Superior temporal gyrus (tissue), 1 donor: Measurements from ENCODE around the gene PDE4B.
"Not testable (repeated sequence)": the region's sequence is repeated elsewhere in the genome, so short reads cannot be mapped to it uniquely, and the experiment has no call there.

ENCODE experiments used
- DNase-seq: peaks from one replicate; pipeline ENCODE4 v3.0.0-alpha.2; 2016; ENCODE audit errors: extremely low spot score

The PDE4B gene

DNA sequence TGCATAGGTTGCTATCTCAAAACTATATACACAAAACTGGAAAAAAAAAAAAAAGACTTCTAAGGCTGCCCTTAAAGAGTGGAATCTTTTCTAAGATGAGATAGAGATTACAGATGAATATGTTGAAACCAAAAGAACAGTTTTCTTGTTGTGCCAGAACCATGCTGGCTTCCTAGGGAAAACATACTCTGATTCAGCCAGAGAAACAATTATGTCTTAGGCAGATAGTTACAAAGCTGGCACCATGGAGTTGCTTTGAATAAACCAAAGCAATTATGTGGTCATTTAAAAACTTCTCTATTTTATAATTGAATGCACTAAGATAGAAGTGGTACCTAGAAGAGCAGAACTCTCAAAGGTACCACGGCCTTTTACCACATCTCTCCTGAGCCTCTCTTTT lies 341.3 kb downstream of the PDE4B start:
- no peak for DNase-seq

DNA sequence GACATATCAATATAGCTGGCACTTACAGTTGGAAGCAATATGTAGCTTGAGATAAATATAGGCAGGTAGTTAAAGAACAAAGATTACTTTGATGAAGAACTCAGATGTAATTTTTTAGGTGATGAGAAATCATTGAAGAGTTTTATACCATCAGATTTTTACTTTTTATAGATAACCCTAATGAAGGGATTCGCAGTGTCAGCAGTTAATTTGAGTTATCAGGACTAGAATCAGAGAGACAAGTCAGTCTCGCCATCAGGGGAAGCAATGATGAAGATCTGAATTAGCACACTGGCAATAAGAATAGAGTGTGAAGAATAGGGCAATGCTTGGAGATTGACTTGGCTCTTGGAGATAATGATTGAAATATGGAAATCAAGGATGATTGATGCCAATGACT lies 342.5 kb downstream of the PDE4B start:
- DNase-seq: no peak

DNA sequence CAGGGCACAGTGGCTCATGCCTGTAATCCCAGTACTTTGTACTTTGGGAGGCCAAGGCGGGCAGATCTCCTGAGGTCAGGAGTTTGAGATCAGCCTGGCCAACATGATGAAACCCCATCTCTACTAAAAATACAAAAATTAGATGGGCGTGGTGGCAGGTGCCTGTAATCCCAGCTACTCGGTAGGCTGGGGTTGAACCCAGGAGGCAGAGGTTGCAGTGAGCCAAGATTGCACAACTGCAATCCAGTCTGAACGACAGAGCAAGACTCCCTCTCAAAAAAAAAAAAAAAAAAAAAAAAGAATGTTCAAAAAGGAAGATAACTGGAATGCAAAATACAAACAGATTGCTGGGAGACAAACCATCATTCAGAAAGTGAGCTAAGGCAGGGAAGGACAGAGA lies 343.7 kb downstream of the PDE4B start:
- DNase-seq: not testable (repeated sequence)

DNA sequence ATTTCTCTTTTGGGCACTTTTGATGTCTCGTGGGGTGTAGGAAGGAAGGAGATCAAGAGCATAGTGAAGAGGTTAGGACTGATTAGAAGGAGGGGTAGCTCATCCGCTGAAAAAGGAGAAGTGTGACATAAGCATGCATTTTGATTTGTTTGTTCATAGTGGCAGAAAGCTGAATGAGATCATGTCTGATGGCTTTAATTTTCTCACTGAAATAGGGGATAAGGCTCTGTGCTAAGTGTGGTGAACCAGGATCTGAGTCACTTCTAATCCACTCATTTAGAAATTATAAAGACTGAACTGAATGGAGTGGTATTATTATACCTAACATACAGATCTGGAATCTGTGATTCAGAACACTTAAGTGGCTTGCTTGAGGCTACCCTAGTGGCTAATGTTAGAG lies 344.5 kb downstream of the PDE4B start:
- DNase-seq: no peak

DNA sequence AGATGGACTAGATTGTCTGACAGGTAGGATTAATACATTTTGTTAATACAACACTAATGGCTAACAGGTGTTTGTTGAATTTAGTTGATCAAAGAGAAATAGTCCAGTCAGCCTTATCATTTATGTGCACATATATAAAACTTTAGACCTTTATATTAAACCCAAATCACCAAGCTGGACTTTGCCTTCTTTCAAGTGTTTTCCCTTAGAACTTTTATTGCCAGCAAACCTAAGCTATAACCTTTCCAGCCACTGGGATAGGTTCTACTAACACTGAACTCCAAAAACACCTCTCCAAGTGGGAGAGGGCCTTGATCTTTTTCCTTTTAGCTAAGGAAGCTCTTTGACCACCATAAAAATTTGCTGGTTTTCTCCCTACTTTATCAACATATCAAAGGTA lies 345.9 kb downstream of the PDE4B start:
- no peak for DNase-seq

DNA sequence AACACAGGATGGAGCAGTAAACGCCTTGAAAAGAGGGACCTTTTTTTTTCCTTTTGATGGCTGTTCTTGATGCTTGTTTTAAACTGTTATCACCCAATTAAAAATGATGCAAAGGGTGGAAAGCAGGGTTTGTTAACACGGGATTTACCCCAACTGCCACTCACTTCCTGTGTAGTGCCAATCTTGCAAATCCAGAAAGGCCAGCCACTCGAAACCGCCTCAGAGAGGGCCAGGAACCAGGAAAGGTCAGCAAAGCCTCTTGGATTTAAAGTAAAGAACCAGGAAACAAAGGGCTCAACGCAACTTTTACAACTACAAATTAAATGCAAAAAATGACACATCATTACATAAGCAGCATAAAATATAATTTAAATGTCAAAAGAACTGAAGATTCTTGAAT lies 347.4 kb downstream of the PDE4B start:
- DNase-seq: no peak

DNA sequence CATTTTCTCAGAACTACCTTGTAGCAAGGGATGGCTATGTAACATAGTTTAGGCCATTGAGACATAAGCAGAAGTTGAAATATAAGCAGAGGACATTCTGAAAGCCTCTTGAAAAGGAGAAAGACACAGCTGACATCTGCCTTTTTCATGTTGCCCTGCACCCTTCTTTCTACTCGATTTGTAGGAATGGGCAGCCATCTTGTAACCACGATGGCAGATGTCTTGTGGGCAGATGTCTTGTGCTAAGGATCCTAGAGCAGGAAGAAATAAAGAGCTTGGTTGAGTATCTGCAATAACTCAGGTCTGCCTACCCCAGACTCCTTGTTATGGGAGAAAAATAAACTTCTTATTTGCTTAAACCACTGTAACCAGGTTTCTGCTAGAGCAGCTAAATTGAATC lies 351.0 kb downstream of the PDE4B start:
- DNase-seq: no peak

DNA sequence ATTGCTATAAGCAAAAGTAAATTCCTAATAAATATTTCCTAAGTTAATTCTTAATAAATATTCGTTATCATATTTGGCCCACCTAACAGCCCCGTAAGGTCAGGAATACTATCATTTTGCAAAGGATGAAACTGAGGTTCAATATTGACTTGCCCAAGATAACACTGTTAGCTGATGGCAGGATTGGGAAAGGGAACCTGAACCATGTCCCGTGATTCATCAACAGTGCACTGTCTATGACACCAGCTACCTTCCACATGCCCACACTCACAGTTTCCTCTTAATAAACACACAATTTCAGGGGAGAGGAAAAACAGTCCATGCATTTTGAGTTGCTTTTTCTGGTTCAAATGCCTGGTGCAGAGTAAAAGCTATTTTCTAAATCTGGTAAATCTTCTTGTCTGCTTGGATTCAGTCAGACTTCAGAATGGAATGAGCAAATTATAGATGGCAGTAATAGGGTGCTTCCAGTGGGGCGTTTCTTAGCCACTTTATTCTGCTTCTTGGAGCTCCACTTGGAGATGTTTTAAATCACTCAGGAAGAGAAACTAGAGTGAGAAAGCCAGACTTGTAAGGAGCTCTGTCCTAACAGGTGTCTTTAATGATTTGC lies 354.6 kb downstream of the PDE4B start:
- DNase-seq: no peak

DNA sequence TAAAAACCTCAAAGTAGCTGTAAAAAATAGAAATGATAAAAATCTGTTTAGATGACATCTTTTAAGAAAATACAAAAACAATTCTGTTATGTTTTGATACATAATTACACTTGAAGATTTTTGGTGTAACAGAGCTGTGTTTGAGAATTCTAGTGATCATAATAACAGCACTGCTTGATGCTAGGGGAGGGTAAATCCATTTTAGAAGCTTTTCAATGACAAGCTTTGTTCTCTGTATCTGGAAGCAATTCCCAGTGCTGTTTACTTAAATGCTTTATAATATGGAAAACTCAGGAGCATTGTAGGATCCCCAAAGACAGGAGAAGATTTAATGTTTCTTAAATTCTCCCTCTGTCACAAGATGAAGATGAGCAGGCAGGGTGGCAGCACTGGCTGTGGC lies 359.3 kb downstream of the PDE4B start:
- peak; percentile 76 for DNase-seq

DNA sequence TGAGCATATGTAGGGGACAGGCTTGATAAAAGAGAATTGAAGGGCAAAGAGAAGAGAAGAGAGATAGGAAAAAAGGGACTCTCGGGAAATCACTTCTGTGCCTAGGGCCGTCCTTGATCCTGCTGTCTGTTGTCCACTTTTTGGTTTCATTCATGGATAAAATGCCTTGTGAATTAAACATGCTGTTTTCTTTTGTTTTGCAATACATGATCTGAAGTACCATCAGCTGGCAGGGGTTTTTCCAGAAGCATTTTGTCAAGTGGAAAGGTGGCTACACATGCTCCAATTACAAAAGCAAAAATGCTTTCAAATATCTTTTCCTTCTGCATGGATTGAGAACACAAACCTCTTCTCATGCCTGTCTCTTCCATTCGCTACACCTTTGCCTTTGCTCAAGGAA lies 361.7 kb downstream of the PDE4B start:
- no peak for DNase-seq

DNA sequence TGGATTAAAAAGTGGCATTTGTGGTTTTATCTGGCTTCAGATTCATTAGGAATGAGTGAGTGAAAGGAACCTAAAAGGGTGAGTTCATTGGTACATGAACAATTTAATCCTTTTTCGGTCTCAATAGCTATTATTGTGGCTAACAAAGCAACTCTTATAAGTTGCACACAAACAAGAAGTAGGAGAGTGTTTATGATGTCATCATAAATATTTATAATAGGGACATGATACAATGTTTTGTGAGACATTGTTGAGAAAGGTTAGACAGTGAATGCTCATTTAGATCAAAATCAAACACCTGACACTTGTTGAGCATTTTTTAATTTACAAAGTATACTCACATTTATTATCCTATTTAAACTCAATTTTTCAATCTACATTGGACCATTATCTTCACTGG lies 363.4 kb downstream of the PDE4B start:
- DNase-seq: peak; percentile 92

DNA sequence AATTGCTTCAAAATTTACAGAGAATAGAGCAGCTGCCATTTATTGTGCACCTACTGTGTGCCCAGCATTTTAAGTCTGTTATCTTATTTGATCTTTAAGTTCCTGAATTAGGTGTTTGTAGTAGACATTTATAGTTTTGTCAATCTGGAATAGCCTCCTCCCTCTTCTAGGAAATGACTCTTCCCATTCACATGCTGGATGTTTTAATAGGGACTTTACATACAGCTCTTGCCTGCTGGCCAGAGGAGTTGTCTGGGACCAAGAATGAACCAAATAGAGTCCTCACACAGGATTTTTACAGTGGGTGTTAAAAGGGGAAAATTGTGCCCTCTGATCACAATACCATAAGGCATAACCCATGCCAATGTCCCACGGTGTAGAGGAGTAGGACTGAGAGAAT lies 367.1 kb downstream of the PDE4B start:
- DNase-seq: no peak

DNA sequence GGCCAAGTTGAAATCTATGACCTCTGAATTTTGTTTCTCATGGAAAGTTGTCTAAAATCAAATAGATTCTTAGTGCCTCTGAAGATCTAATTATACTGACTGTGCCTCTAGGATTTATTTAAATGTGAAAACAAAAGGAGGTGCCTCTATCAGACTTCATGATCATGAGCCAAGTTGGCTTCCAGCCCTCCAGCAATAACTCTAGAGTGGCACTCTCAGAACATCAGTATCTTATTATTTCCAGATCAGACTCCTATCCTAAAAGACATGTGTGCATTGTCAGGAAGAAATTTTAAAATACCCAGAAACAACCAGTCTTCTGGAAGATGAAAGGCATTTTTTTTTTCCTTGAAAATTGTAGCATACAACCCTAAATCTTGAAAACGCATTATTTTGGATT lies 368.0 kb downstream of the PDE4B start:
- no peak for DNase-seq

DNA sequence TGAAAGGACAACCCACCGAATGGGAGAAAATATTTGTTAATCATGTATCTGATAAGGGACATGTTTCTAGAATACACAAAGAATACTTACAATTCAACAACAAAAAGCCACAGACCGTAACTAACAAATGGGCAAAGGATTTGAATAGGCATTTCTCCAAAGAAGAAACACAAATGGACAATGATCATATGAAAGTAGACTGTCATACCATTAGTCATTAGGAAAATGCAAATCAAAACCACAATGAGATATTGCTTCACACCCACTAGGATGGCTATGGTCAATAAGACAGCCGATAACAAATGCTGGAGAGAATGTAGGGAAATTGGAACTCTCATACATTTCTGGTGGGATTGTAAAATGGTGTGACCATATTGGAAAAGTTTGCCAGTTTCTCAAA lies 374.1 kb downstream of the PDE4B start:
- DNase-seq: no peak

DNA sequence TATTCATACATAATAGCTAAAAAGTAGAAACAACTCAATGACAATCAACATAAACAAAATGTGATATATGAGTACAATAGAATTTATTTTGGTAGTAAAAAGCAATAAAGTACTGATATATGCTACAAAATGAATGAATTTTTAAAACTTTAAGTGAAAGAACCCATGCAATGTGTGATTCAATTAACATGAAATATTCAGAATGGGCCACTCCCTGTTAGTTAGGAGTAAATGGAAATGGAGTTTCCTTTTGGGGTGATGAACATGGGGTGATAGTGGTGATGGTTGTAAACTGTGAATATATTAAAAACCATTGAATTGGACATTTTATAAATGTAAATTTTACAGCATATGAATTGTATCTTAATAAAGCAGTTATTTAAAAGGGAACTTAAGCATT lies 374.6 kb downstream of the PDE4B start:
- no peak for DNase-seq

DNA sequence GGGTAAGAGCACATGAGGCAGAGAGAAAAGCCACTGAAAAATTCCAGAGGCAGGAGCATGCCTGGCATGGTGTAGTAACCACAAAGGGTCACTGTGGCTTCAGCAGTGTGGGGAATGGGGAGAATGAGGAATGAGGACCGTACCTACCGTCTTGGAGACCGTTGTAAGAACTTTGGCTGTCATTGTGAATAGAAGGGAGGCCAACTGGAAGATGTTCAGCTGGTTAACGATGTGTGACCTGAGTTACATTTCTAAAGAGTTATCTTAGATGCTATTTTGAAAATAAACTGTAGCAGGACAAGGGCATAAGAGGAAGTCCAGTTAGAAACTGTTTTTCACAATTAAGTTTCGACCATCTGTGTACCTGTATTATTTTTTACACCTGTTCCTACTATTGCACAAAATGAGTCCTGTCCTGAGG lies 375.8 kb downstream of the PDE4B start:
- no peak for DNase-seq

DNA sequence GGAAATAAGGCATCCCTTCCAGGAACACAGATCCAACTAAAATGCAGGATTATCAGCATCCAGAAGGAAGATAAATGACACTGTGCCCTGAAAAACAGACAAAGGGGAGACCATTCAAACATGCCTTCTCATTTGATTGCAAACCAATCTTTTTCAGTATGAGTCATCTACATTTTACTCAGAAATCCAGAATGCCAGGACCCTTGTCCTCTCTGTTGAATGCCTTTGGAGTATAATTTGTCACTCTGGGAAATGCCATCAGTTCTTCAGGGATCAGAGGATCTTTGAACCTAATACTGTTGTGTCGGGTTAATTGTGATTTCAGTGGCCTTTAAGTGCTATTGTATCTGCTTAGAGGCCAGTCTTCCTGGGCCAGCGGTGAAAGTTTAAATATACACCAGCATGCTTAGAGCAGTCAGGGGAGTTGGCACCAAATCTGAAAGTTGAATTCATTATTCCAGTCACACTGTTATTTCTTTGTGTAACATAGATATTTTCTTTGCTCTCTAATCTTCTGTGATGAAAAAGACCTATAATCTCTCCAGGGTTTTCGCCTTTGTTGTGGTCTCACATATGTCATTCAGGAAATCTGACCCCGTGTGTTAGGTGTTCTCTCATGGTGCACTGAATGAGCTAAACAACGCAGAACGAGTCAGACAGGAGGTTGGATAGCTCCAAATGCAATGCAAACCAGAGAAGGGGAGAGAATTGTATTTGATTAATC lies 376.4 kb downstream of the PDE4B start:
- peak; percentile 76 for DNase-seq

DNA sequence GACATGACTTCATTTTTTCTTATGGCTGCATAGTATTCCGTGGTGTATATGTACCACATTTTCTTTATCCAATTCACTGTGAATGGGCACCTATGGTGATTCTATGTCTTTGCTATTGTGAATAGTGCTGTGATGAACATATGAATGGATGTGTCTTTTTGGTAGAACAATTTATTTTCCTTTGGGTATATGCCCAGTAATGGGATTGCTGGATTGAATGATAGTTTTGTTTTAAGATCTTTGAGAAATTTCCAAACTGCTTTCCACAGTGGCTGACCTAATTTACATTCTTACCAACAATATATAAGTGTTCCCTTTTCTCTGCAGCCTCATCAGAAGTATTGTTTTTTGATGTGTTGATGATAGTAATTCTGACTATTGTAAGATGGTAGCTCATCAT lies 379.6 kb downstream of the PDE4B start:
- peak; percentile 83 for DNase-seq

DNA sequence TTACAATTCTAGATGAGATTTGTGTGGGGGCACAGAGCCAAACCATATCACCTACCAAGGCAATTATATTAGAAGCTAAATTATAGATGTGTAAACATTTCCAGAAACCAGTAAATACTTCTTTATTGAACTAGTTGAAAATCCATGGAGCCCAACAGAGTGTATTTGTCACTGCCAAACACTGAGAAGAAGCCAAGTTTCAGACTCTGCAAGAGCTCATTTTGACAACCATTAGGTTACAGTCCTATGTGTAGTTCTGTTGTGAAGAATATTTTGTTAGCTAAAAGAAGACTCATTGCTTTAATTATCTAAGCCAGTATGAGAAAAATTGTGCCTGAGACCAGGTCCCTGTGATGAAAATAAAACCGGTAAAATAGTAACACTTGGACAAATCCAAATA lies 382.4 kb downstream of the PDE4B start:
- DNase-seq: no peak

DNA sequence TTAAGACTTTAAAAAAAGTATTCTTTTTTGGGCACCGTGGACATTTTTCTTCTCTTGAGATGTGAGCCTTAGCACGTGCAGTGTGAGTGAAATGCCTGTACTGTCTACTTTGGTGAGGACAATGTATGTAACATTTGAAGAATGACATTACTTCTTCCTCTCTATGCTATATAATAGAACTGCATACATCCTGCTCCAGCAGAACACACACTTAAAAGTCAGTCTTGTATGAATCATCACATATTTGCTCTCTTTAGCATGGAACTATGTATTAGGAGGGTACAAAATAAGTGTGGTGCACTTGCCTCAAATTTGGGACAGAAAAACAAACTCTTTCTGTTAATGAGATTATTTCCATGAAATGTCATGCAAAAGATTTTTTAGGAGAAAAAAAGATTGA lies 382.9 kb downstream of the PDE4B start:
- DNase-seq: no peak

DNA sequence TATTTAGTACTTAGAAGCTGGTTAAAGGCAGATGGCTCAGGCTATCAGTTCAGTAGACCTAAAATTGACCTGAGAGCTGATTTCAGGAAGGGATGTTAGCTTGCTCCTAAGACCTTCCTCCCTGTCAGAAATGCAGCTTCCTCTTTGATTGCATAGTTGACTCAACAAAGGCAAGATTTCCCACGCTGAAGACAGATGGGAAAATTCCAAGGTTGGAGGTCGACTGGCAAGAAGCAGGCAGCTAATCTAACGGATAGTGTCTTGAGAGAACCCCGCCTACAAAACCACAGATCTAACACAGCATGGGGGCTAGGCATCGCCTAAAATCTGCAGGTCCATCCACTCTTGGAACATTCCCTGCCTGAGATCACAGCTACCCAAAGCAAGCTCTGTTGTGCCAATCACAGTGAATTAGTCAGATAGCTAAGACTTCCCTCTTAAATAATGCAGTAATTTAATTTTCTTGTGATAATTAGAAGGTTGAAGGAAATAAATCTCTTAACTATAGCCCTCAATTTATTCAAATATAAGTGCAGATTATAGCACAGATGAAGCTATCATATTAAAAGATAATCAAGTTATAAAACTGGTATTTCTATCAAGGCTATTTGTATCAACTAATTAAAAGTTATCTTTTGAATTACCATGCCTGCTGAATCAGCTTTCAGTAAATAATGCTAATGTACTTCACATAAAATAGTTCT lies 383.5 kb downstream of the PDE4B start:
- no peak for DNase-seq

DNA sequence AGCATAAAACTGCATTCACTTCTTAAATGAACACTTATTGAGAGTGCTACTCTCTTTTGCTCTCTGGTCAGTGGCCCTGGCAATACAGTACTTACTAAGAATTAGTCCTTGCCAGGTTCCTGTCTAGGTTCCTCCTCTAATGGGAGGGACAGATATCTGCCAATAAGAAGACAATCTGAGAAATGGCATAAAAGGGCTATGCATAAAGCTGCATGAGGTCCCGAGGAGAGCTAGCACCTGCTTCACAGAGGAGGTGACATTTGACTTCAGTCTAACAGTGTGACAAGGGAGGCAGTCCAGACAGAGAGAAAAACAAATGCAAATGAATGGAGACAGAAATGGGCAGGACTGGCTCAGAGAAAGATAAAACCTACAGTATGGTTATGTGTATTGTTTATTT lies 384.1 kb downstream of the PDE4B start:
- DNase-seq: no peak

DNA sequence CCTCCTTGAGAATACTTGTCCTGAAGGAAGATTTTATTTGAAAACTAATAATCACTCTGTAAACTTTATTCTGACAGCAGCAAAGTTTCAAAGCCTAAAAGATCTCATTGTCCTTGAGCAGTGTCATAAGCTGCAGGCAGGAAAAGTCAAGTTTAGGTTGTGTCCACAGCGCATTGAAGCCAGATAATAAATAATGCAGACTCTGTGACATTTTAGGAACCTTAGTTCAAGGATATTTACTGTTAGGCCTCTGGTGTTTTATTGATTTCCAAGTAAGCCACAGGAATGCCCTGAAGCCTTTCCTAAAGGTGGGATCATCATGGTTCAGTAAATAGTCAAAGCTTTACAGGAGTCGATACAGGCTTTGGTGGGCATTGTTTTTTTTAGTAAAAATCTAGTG lies 384.8 kb downstream of the PDE4B start:
- DNase-seq: no peak
